Sciatic nerve (tissue), 2 donors: ENCODE data around the gene SIGLEC10. TPM values are rescaled to one million over a fixed set of nuclear protein-coding genes. Genes with fewer than 3 reads are reported as not detected.
"Not testable (repeated sequence)": the region's sequence is repeated elsewhere in the genome, so short reads cannot be mapped to it uniquely, and the experiment has no call there.

ENCODE experiments used
- ATAC-seq: fragments of 200-7000 bp; cut with Tn5 transposase; one replicate; pipeline ENCODE4 v1.9.1; 2020; ENCODE audit warnings: mild to moderate bottlenecking, moderate library complexity
- DNase-seq: peaks from one replicate; pipeline ENCODE4 v3.0.0-alpha.2; 2020; ENCODE audit warnings: low spot score
- intact Hi-C: fragments of 100-400 bp; cut with DNase I; formaldehyde crosslinking; loops from one replicate; pipeline ENCODE4 v1.14.2; 2022
- total RNA-seq: library from RNA; stranded (reverse); fragmentation: NEBNext Ultra II Directional; extraction: Animal tissue kit (Norgen Biotek cat#: 25700); gene quantifications from one replicate; pipeline ENCODE4 v1.2.1, GENCODE V29; 2021
- donor health status: DM: no; HTN: no; CAD: no.
- donor health status: DM: no; HTN: no; CAD: no.

The SIGLEC10 gene, protein sequence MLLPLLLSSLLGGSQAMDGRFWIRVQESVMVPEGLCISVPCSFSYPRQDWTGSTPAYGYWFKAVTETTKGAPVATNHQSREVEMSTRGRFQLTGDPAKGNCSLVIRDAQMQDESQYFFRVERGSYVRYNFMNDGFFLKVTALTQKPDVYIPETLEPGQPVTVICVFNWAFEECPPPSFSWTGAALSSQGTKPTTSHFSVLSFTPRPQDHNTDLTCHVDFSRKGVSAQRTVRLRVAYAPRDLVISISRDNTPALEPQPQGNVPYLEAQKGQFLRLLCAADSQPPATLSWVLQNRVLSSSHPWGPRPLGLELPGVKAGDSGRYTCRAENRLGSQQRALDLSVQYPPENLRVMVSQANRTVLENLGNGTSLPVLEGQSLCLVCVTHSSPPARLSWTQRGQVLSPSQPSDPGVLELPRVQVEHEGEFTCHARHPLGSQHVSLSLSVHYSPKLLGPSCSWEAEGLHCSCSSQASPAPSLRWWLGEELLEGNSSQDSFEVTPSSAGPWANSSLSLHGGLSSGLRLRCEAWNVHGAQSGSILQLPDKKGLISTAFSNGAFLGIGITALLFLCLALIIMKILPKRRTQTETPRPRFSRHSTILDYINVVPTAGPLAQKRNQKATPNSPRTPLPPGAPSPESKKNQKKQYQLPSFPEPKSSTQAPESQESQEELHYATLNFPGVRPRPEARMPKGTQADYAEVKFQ
- 3.2 TPM for total RNA-seq

DNA sequence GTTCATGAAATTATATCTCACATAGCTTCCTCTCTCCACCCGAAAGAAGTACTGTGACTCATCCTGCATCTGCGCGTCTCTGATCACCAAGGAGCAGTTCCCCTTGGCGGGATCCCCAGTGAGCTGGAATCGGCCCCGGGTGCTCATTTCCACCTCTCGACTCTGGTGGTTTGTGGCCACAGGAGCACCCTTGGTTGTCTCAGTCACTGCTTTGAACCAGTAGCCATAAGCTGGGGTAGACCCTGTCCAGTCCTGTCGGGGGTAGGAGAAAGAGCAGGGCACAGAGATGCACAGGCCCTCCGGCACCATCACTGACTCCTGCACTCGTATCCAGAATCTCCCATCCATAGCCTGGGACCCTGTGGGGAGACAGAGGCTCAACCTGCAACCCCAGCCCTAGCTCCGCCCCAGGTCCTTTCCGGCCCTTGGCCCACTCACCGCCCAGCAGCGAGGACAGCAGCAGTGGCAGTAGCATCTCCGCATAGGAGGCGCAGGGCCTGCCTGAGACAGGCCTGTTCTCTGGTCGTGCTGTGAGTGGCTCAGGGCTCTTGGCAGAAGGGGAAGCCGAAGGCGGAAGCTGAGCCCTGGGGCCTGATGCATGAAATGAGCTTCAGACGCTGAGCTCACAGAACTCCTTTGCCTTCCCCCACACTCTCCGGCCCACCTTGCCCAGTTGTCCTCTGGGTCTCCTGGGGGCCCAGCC is at the start of gene SIGLEC10:
SIGLEC10 (minus strand) TSS at position 536 of the 703 bp plus-strand sequence; CDS start at position 475, 61 bp downstream.
- ATAC-seq (peak; percentile 79), DNase-seq (no peak)
- intact Hi-C loops = no loop called here

DNA sequence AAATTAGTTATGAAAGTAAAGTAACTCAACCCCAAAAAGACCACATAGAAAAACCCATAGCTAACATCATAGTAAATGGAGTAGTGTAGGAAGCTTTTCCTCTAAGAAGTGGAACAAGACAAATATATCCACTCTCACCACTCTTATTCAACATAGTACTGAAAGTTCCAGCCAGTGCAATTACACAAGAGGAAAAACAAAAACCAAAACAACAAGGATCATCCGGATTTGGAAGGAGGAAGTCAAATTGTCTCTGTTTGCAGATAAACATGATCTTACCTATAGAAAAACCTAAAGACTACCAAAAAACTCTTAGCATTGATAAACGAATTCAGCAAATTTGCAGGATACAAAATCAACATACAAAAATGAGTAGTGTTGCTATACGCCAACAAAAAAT is 49.3 kb upstream of the SIGLEC10 start:
- DNase-seq (no peak), ATAC-seq (no peak)
- intact Hi-C loops = no loop called here

DNA sequence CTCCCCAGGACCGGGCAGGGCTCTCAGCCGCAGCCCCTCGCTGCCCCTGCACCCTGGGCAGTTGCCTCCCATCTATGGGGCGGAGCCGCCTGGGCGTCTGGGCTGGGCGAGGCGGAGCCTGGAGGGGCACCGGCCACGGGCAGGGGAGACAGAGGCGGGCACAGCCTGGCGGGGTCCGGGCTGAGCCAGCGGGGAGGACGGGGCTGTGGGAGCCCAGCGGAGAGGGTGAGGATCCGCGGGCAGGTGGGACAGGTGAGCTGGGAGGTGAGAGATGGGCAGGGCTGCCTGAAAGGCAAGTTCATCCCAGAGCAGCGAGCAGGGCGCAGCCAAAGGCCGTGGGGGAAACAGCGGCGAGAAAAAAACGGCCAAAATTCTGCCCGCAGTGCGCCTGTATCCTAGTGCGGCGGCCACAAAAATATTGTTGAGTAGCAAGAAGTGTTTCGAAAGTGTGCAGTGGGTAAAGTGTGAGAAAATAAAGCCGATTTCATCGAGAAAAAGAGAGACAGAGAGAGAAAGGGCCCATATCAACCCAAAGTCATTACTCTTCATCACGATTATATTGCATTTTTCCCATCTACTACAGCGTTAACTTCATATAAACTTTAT is 46.6 kb upstream of the SIGLEC10 start:
- intact Hi-C loops = not testable (repeated sequence)
- peak; percentile 40 for ATAC-seq

DNA sequence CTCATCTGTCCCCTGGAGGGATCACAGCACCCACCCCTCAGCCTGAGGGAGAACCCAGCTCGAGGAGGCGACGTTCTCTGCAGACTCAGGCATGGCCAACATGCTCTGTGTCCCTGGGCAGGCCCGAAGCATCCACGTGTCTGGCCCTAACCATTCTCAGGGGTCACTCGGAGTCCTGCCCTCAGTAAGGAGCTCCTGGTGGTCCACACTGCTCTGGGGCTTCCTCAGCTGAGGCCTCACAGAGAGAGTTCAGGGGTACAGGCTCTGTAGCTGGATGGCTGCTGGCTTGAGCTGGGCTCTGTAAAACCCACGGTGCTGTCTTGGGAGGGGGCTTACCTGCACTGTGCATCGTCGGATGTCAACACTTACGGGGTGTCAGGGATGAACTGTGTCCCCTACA is 45.2 kb upstream of the SIGLEC10 start:
- intact Hi-C loops = no loop called here
- ATAC-seq (no peak), DNase-seq (no peak)

More for the DNA sequence above, 46.6 kb upstream of the SIGLEC10 start:
- not testable (repeated sequence) for DNase-seq

DNA sequence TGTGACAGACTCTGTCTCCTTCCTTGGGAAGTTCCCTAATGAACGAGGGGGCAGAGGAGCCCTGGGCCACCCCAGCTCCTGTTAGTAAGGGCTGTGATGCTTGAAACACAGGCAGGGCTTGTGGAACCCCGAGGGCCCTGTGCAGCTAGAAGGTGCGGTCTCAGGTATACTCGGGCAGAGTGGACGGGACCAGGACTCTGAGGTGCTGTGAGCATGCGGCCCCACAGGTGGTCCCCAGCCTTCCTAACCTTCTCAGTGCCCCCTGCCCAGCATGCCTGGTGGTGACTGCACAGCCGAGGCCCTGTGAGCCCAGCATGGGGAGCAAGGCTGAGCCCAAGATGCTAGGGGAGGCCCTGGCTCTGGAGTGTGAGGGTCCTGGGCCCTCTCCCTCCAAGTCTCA is 44.8 kb upstream of the SIGLEC10 start:
- DNase-seq = no peak
- intact Hi-C loops = no loop called here
- no peak for ATAC-seq

DNA sequence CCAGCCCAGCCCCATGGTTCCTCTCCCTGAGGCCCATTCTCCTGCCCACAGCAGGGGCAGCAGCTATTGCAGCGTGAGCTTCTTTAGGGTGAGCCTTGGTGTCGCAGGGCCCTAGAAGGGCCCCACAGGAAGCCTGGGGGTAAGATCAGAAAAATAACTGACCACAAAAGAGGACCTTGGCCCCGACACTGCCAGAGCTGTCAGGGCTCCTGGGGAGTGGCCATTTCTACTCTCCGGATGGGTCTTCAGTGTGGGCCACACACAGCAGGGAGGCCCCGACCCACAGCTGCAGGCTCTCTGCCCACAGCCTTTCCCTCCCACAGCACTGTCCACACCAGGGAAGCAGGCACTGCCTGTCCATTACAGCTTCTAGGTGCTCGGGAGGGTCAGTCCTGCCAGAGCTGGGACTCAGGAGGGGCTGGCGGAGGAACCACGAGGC is 44.3 kb upstream of the SIGLEC10 start:
- ATAC-seq (peak; percentile 79), DNase-seq (no peak)
- intact Hi-C loops = no loop called here

DNA sequence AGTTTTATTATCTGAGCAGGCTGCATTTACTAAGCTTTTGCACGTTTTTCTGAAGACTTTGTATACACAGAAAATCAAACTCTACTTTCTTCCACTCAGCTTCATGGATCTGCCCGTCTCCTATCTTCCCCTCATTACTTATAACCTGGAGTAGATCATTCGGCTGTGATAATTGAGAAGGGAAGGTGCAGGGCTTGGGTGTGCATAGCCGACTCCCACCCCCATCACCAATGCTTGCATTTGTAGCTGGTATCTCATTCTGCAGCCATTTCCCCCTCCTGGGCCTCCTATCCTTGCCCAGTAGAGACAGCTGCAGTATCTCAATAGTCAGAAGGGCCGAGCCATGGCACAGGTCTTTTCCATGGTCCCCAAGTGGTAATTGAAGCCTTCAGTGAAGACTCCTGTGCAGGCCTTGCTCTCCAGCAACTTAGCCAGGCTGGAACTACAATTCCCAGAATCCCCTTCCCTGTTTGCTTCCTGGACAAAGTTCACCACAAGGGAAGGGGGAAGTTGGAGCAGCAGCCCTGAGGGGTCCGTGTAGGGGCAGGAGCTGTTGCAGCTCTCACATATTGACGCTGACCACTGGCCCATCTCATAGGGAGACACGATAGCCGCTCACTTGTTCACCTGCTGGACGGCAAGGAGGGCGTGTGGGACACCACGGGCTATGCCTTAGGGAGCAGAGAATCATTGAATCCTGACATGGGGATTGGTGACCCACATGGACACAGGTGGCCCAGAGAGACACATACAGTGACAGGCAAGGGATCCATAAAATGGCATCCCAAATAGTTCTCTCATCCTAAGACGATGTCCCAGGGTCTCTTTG is 42.9 kb upstream of the SIGLEC10 start:
- DNase-seq (peak; percentile 33), ATAC-seq (no peak)
- intact Hi-C loops = no loop called here

DNA sequence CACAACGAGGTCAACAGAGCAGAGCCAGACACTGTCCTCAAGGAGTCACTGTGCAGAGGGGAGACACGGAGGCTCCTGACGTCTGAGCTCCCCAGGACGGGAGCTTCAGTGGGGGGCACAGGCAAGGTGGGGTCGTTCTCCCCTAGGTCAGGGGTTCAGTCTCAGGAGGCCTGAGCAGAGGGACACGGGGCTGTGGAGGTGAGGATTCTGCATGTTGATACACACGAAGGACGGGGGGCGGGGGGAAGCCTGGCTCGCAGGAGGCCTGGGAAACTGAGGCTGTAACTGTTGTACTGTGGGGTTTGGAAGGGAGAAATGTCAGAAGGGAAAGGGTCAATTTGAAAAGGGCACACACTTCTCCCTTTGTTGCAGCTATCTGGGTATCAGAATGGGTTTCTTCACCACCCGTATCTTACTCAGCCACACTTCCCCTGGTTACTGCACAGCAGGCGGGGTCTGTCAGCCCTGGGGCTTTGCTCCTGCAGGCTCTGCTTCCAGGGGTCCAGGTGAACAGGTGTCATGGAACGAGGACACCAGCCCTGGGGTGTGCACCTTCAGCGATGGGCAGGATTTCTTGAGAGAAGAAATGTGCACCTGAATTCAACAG is 41.6 kb upstream of the SIGLEC10 start:
- intact Hi-C loops = no loop called here
- ATAC-seq (no peak), DNase-seq (no peak)

DNA sequence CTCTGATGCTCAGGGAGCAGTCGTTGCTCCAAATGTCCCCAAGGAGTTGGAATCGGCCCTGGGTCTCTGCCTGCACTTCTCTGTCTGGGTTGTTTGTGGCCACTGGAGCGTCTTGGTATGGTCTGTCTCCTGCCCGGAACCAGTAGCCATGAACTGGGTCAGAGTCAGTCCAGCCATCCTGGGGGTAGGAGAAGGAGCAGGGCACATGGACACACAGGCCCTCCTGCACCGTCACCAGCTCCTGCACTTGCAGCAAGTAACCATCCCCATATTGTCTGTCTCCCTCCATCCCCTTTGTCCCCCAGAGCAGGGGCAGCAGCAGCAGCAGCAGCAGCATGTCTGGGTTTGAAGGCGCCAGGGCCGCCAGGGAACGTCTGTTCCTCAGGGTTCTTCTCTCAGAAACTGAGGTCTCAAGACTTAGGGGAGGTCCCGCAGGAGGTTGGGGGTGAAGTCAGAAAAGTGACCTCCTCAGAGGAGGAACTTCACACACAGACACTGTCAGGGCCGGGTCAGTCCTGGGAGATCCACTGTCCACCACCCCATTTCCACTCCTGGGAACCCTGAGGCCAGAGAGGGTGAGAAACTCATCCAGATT is 40.7 kb upstream of the SIGLEC10 start, which contains the start of gene SIGLEC8:
SIGLEC8 (minus strand) TSS at position 404 of the 595 bp plus-strand sequence; CDS start at position 337, 67 bp downstream.
- DNase-seq (no peak), ATAC-seq (no peak)
- intact Hi-C loops = no loop called here

DNA sequence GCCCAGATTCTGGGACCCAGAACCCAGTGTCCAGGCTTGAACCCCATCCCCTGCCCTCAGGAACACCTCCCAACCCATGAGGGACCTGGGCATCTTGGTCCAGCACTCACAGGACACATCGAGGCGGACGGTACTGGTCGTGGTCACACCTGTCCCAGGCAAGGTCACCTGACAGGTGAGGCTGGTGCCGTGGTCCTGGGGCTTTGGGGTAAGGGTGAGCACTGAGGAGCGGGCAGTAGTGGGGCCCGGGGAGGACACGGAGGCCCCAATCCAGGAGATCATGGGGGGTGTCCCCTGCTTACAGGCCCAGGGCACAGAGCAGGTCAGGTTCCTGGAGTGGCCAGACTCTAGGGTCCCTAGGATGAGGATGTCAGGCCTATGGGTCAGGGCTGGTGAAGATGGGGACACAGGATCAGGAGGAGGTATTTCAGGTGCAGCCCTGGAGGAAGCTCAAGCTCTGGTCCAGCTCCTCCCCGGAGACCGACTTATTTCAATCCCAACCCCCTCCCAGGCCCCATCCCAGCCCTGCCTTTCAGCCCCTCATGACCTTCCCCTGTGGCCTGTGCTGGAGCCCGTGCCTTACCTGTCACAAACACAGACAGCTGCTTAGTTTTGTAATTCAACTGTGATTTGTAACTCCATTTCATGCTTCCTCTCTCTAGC is 40.0 kb upstream of the SIGLEC10 start:
- intact Hi-C loops = no loop called here
- ATAC-seq (no peak), DNase-seq (no peak)

DNA sequence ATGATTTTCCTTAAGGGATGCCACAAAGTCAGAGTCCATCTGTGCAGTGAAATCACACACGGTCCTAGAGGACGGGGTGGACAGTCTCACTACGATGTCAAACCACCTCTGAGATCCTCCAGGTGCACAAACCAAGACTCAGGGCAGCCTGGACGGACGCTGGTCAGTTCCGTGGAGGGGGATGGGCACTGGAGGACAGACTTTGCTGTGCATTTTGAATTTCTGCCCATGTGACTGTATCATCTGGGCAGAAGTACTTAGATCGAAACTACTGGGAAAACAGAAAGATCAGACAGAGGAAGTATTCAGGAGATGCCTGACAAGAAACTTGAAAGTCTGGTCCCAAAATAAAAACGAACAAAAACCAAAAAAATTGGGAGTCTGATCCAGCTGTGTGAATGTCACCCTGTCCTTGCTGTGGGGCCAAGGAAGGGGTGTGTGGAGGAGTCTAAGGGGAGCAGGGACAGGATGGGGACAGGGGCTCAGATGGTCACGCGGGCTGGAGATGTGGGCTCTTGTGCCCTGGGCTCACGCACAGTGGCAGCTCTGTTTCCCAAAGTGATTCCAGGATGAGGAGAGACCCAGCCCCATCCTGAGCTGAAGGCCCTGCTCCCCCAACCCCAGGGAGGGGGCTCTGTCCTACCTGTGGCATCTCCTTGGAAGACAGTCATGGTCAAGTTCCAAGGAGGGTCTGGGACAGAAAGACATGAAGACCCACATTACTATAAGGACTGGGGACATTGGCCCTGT is 39.3 kb upstream of the SIGLEC10 start:
- ATAC-seq (peak; percentile 50), DNase-seq (no peak)
- intact Hi-C loops = no loop called here

DNA sequence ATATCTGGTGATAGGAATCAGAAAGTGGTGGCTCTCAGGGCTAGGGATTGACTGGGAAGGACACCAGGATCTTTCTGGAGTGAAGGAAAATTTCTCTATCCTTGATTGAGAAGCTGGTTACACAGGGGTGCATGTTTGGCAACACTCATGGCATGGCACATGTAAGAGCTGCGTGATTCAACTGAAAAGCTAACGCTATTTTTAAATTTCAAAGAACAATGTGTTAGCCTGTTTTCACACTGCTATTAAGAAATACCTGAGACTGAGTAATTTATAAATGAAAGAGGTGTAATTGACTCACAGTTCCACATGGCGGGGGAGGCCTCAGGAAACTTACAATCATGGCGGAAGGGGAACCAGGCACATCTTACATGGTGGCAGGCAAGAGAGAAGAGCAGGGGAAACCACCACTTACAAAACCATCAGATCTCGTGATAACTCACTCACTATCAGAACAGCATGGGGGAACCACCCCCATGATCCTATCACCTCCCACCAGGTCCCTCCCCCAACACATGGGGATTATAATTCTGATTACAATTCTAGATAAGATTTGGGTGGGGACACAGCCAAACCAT is 33.4 kb upstream of the SIGLEC10 start:
- no peak for ATAC-seq
- intact Hi-C loops = no loop called here

DNA sequence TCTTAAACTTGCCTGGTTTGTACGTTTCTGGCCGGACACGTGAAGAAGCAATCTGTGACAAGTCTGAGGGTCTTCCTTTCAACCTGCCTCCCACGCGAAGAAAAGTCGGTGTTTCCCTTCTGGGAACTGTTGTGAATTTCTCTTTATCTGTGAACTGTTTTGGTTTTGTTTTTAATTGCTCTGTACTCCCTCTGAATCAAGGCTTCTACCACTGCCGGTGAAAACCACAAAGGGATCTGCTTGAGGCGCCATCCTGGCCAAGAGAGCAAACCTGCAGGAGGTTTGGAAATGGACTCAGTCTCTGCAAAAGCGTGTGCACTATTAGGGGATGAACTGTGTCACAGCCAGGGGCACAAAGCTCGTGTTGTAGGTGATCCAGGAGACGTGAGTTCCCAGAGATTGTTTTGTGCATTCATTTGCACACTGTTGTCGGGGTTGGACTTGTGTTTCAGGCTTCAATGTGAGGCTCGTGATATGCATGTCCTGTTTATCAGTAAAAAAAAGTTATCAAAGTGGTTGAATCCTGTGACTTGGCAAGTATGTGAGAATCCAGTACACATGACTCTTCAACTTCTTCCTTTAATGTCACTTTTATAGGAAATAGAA is 31.1 kb upstream of the SIGLEC10 start:
- ATAC-seq (no peak), DNase-seq (no peak)
- intact Hi-C loops = no loop called here

More for the DNA sequence above, 33.4 kb upstream of the SIGLEC10 start:
- DNase-seq = no peak

DNA sequence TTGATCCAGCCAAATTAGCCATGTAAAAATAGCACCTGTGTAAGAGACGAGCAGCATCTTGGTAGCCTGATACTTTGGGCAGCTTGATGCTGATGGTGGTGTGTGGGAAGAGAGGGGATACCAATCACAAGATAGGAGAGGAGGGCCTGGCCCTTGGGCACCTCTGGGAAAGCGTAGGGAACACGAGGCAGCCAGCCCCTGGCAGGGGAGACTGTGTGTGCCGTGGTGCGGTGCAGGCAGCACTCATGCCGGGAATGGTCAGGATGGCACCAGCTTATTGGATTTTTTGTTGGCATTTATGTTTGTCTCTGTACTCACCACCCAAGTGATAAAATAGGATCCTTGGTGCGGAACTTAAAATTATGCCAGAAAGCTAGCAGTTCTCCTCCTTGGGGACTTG is 30.6 kb upstream of the SIGLEC10 start:
- intact Hi-C loops = no loop called here

DNA sequence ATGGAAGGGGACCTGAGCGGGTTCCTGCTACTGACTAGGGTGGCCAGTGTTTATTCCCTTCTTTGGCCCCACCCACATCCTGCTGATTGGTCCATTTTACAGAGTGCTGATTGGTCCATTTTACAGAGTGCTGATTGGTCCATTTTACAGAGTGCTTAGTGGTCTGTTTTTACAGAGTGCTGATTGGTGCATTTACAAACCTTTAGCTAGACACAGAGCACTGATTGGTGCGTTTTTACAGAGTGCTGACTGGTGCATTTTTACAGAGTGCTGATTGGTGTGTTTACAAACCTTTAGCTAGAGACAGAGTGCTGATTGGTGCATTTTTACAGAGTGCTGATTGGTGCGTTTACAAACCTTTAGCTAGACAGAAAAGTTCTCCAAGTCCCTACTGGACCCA is 30.1 kb upstream of the SIGLEC10 start:
- intact Hi-C loops, ATAC-seq, DNase-seq: not testable (repeated sequence)

More for the DNA sequence above, 30.6 kb upstream of the SIGLEC10 start:
- DNase-seq (no peak), ATAC-seq (no peak)
